Cardiac muscle cell (in vitro differentiated cells and primary cell): ENCODE results near the gene MOV10L1. TPM values are rescaled to one million over a fixed set of nuclear protein-coding genes. Genes with fewer than 3 reads are reported as not detected.

Source experiments
- DNase-seq, 2 donors: peaks; one replicate each; pipeline versions ENCODE4 v3.0.0 to v3.0.0-alpha.2; 2010 to 2017; ENCODE audit warnings: low read depth in 1 of 2, low spot score in 1 of 2
- H3K27ac ChIP-seq: fragments of 200-600 bp; sonication (generic); 2 replicates; pipeline ENCODE4 v1.5.1; 2016
- H3K27me3 ChIP-seq: fragments of 200-600 bp; sonication (generic); 2 replicates; pipeline ENCODE4 v1.6.0; 2016; ENCODE audit warnings: control low read depth
- H3K36me3 ChIP-seq: fragments of 200-600 bp; sonication (generic); 2 replicates; pipeline ENCODE4 v1.5.1; 2016; ENCODE audit warnings: control low read depth
- H3K4me1 ChIP-seq: fragments of 200-600 bp; sonication (generic); 2 replicates; pipeline ENCODE4 v1.8.1; 2017; ENCODE audit warnings: low read depth, mild to moderate bottlenecking, mixed run types
- H3K4me3 ChIP-seq: fragments of 200-600 bp; sonication (generic); 2 replicates; pipeline ENCODE4 v1.5.1; 2016; ENCODE audit warnings: mild to moderate bottlenecking
- H3K9me3 ChIP-seq: fragments of 200-600 bp; sonication (generic); 2 replicates; pipeline ENCODE4 v1.5.1; 2017; ENCODE audit warnings: low read depth, mild to moderate bottlenecking, control low read depth
- polyA plus RNA-seq: library from polyadenylated mRNA; unstranded; fragments of >200 nt; fragmentation: Nextera tagmentation; extraction: Ambion mirVana; gene quantifications from 2 replicates; pipeline ENCODE4 v1.2.1, GENCODE V29; 2016
- total RNA-seq: library from RNA; depleted of rRNA; stranded (reverse); fragments of >200 nt; gene quantifications from 2 replicates; pipeline ENCODE4 v1.2.3, GENCODE V29; 2016
- TF ChIP-seq, protein P1 (sequence below): IDR thresholded peaks from 2 replicates; pipeline ENCODE4 v1.5.1; 2012; ENCODE audit warnings: low read depth, mild to moderate bottlenecking, low read length

MOV10L1 gene
- total and polyA plus RNA-seq, 2 experiments from 2014 or later: 1.1 TPM; not detected in 1

GRCh38 chr22:50150161-50151129 is 60.6 kb downstream of the MOV10L1 start:
- H3K4me3 ChIP-seq: no peak overlapping the region
- DNase-seq: no peak

DNA sequence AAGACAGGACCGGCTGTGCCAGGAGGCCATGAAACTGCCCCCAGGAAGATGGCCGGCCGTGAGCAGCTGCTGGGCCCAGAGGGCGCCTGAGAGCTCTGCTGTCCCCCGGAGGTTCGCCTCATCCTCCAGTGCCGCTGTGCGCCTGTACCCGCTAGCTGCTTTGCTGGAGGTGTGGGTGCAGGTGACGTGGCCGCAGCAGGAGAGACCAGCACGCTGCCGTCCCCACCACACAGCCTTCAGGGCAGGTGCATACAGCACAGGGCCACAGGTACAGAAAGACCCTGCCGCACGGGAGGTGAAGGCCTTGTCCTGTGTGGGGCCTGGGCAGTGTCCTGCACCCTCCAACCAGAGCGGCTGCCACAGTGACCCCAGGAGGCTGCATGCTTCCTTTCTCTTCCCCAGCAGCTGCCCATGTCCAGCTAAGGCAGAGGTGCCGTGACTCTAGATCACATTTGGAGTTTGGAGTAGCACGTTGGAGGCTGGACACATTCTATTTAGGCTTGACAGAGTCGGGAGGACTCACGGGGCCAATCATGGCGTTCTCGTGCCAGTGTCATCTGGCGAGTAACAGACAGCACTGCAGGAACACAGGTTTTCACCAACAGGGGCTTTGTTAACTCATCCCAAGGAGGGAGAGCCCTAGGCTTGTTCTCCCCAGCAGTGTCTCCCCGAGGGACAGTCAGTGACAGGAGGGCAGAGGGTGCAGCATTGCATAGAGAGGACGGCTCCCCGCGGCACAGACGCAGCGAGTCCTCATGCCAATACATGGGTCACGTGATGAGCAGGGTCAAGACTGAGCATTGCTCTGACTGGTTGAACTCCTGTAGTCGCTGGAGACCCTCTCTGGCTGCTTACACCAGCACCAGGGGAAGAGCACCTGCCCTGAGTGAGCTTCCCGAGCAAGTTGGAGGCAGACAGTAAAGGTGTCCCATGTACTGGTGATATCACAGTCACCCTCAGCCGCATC is 62.0 kb downstream of the MOV10L1 start:
- Histone ChIP-seq H3K27me3 (no peaks in the 10 kb centered on the region), H3K36me3 (no peaks in the 10 kb centered on the region), H3K4me1 (peaks cover 6% of the 10 kb centered on the region), H3K4me3 (no peak overlapping the region), H3K27ac (no peak overlapping the region), H3K9me3 (no peaks in the 10 kb centered on the region)
- no peak for DNase-seq
- TF ChIP-seq, protein P1, sequence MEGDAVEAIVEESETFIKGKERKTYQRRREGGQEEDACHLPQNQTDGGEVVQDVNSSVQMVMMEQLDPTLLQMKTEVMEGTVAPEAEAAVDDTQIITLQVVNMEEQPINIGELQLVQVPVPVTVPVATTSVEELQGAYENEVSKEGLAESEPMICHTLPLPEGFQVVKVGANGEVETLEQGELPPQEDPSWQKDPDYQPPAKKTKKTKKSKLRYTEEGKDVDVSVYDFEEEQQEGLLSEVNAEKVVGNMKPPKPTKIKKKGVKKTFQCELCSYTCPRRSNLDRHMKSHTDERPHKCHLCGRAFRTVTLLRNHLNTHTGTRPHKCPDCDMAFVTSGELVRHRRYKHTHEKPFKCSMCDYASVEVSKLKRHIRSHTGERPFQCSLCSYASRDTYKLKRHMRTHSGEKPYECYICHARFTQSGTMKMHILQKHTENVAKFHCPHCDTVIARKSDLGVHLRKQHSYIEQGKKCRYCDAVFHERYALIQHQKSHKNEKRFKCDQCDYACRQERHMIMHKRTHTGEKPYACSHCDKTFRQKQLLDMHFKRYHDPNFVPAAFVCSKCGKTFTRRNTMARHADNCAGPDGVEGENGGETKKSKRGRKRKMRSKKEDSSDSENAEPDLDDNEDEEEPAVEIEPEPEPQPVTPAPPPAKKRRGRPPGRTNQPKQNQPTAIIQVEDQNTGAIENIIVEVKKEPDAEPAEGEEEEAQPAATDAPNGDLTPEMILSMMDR: no peak

More at GRCh38 chr22:50150161-50151129, 60.6 kb downstream of the MOV10L1 start:
- Histone ChIP-seq H3K27me3 (no peaks in the 10 kb centered on the region), H3K27ac (no peak overlapping the region), H3K4me1 (peaks cover 20% of the 10 kb centered on the region), H3K9me3 (no peaks in the 10 kb centered on the region), H3K36me3 (no peaks in the 10 kb centered on the region)
- TF ChIP-seq, protein P1: no peak

DNA sequence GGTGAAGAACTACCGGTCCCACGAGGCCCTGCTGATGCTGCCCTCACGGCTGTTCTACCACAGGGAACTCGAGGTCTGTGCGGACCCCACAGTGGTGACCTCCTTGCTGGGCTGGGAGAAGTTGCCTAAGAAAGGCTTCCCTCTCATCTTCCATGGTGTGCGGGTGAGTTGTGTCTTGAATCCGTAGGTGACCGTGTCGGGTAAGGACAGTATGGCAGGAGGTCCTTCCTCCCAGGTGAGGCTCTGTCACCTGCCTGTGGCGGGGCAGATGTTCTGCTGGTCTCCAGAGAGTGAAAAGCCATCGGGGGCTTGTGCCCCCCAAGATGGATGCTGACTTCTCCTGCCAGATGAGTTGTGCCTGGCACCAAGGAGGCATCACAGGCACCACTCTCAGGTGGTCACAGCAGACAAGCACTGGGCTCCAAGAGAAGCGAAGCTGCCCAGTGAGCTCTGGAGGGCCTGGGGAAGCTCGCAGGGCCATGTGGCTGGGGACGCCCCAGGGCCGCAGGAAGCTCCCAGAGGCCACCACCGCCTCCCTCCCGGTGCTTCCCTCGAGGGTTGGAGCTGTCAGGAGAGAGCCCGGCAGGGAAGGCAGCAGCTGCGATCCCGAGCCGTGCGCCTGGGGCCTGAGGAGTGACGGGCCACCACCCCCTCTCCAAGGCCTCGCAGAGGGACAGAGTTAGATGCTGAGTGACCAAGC is 63.4 kb downstream of the MOV10L1 start:
- no peak overlapping the region for H3K27ac ChIP-seq
- TF ChIP-seq, protein P1: no peak
- no peaks in the 10 kb centered on the region for H3K4me1 ChIP-seq
- no peak for DNase-seq
- H3K9me3 ChIP-seq: no peaks in the 10 kb centered on the region
- no peaks in the 10 kb centered on the region for H3K27me3 ChIP-seq
- H3K36me3 ChIP-seq: no peaks in the 10 kb centered on the region
- no peak overlapping the region for H3K4me3 ChIP-seq

- Histone ChIP-seq H3K4me3 (no peak overlapping the region), H3K9me3 (no peaks in the 10 kb centered on the region)
- no peak for DNase-seq
Measured at GRCh38 chr22:50153756-50154140, 63.9 kb downstream of the MOV10L1 start.

More at GRCh38 chr22:50153756-50154140, 63.9 kb downstream of the MOV10L1 start:
- Histone ChIP-seq H3K27ac (no peak overlapping the region), H3K4me1 (no peaks in the 10 kb centered on the region), H3K36me3 (no peaks in the 10 kb centered on the region), H3K27me3 (no peaks in the 10 kb centered on the region)
- TF ChIP-seq, protein P1: no peak
